HEK293T (cell line): ENCODE results near the gene MTG2.

Experiments used
- BHLHE40 ChIP-seq: fragments of 450-650 bp; IDR thresholded peaks from 2 replicates; pipeline ENCODE4 v1.6.1; 2016; ENCODE audit warnings: mild to moderate bottlenecking, moderate library complexity, borderline replicate concordance
- FOXA1 ChIP-seq: fragments of 450-650 bp; IDR thresholded peaks from 2 replicates; pipeline ENCODE4 v1.6.1; 2016; ENCODE audit warnings: mild to moderate bottlenecking
- FOXK2 ChIP-seq: fragments of 450-650 bp; IDR thresholded peaks from 2 replicates; pipeline ENCODE4 v1.6.1; 2016; ENCODE audit warnings: mild to moderate bottlenecking
- FOXM1 ChIP-seq: fragments of 450-650 bp; IDR thresholded peaks from 2 replicates; pipeline ENCODE4 v1.6.1; 2017; ENCODE audit warnings: mild to moderate bottlenecking, borderline replicate concordance
- LEF1 ChIP-seq: fragments of 450-650 bp; IDR thresholded peaks from 2 replicates; pipeline ENCODE4 v1.6.1; 2017; ENCODE audit warnings: mild to moderate bottlenecking, borderline replicate concordance
- SUZ12 ChIP-seq: fragments of 450-650 bp; IDR thresholded peaks from 2 replicates; pipeline ENCODE4 v1.6.1; 2016; ENCODE audit warnings: mild to moderate bottlenecking
- TARDBP ChIP-seq: fragments of 450-650 bp; IDR thresholded peaks from 2 replicates; pipeline ENCODE4 v1.6.1; 2016

DNA sequence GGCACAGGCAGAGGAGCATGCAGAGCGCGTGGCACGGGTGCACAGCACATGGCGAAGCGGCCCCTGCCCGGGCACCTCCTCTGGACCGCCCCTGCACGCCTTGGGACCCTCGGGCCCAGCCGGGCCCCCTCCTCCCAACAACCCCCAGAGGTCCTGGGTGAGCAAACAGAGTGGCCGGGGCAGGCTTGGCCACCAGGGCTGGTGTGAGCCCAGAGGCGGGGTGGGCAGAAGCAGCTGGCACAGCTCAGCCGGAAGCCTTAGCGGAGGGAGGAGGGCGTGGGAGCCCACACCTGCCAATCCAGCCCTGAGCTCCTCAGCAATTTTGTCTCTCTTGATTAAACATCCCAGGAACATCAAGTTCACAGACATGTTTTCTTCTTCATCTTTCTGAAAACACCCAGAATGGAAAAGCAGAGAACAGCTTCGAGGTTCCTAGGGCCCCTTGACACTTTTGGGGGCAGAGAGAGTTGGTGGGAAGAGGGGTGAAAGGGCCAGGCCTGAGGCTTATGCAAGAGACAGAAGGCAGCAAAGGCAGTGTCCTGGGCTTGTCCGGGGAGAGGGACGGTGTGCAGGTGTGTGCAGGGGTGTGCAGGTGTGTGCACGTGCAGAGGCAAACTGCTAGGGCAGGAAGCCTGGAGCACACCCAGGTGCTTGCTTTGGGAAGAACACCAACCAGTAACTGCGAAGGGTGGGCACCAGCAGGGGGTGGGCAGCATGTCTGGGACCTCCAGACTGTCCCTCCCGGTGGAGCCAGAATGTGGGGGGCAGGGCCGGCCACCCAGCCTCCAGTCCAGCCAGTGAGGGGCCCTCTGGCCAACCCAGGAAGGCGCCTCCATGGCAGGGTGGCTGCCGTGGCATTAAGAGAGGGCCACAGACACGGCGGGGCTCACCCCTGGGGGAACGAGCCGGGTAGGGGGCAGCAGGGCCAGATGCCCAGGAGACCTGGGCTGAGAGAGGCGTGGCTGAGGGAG is 32.5 kb downstream of the MTG2 start:
- TF ChIP-seq SUZ12 = no peak
- TF ChIP-seq FOXK2 = no peak
- TF ChIP-seq LEF1 = no peak
- no peak for TF ChIP-seq FOXM1
- no peak for TF ChIP-seq FOXA1
- TF ChIP-seq TARDBP = no peak
- no peak for TF ChIP-seq BHLHE40
